Measurements from ENCODE around the gene MEGF11. TPM values are rescaled to one million over a fixed set of nuclear protein-coding genes. Genes with fewer than 3 reads are reported as not detected.

The MEGF11 gene
- total RNA-seq, 1 experiment from 2014 or later = 2.3 TPM

GRCh38 chr15:65963911-65964482, 289.6 kb downstream of the MEGF11 start:
- POLR2A ChIA-PET = no interaction called here
- Histone ChIP-seq H3K79me2 (ENCODE audit: insufficient read depth, low read length) (no peaks in the 10 kb centered on the region), H4K20me1 (ENCODE audit: insufficient read depth) (no peaks in the 10 kb centered on the region), H3K36me3 (ENCODE audit: control insufficient read depth in 1 of 2, insufficient read depth in 2 of 2, low read length in 2 of 2) (no peaks in the 10 kb centered on the region), H3K9ac (ENCODE audit: low read length) (no peak overlapping the region), H3K9me2 (ENCODE audit: insufficient read depth) (no peaks in the 10 kb centered on the region), H3K9me3 (ENCODE audit: control insufficient read depth in 1 of 2, insufficient read depth in 1 of 2, low read depth in 1 of 2, low read length in 2 of 2) (no peaks in the 10 kb centered on the region), H2AFZ (ENCODE audit: low read depth, low read length, poor library complexity, severe bottlenecking) (no peak overlapping the region), H3K4me3 (replicated peaks in 1 of 2; ENCODE audit: low read depth in 1 of 2, low read length in 2 of 2) (no peak overlapping the region), H3K27me3 (ENCODE audit: insufficient read depth, low read length) (peaks cover 13% of the 10 kb centered on the region), H3K27ac (ENCODE audit: low read depth, low read length) (no peak overlapping the region), H3K4me1 (ENCODE audit: control insufficient read depth in 1 of 2, insufficient read depth in 2 of 2, low read length in 2 of 2) (no peaks in the 10 kb centered on the region), H3K4me2 (ENCODE audit: low read length) (no peak overlapping the region)
- RAD21 ChIA-PET (ENCODE audit: low non-redundant PET in 1 of 2, low total read pairs in 2 of 2, uncharacterized antibody in 2 of 2, unreplicated experiment in 2 of 2) = no interaction called here
- CTCF ChIA-PET = no interaction called here
- DNase-seq (ENCODE audit: low read depth, low spot score) (no peak), ATAC-seq (no peak)
- no TSS peak for BruUV-seq (replicated peaks)
- intact Hi-C loops (cut with micrococcal nuclease) = no loop called here
- no peak for TF ChIP-seq YY1 (IDR thresholded peaks at IDR 0.05; ENCODE audit: extremely low read depth, insufficient replicate concordance, low read depth, low read length)

- Histone ChIP-seq H3K79me2 (ENCODE audit: insufficient read depth, low read length) (no peaks in the 10 kb centered on the region), H3K9me3 (ENCODE audit: control insufficient read depth in 1 of 2, insufficient read depth in 1 of 2, low read depth in 1 of 2, low read length in 2 of 2) (no peaks in the 10 kb centered on the region), H3K27ac (ENCODE audit: low read depth, low read length) (no peak overlapping the region), H3K4me3 (replicated peaks in 1 of 2; ENCODE audit: low read depth in 1 of 2, low read length in 2 of 2) (no peak overlapping the region), H3K36me3 (ENCODE audit: control insufficient read depth in 1 of 2, insufficient read depth in 2 of 2, low read length in 2 of 2) (no peaks in the 10 kb centered on the region), H3K9me2 (ENCODE audit: insufficient read depth) (no peaks in the 10 kb centered on the region), H3K27me3 (ENCODE audit: insufficient read depth, low read length) (peaks cover 17% of the 10 kb centered on the region), H3K9ac (ENCODE audit: low read length) (no peak overlapping the region), H3K4me2 (ENCODE audit: low read length) (no peak overlapping the region), H4K20me1 (ENCODE audit: insufficient read depth) (no peaks in the 10 kb centered on the region), H2AFZ (ENCODE audit: low read depth, low read length, poor library complexity, severe bottlenecking) (no peak overlapping the region), H3K4me1 (ENCODE audit: control insufficient read depth in 1 of 2, insufficient read depth in 2 of 2, low read length in 2 of 2) (no peaks in the 10 kb centered on the region)
- ATAC-seq (no peak), DNase-seq (ENCODE audit: low read depth, low spot score) (no peak)
- no TSS peak for BruUV-seq (replicated peaks)
- TF ChIP-seq SP1 (IDR thresholded peaks at IDR 0.05; ENCODE audit: low read depth) (no peak), POLR2A (IDR thresholded peaks at IDR 0.05; ENCODE audit: borderline replicate concordance, extremely low read depth, insufficient read depth, insufficient read length) (no peak), ZNF274 (IDR thresholded peaks at IDR 0.05; ENCODE audit: low read depth, low read length) (no peak)
- POLR2A ChIA-PET = no interaction called here
- intact Hi-C loops (cut with micrococcal nuclease) = no loop called here
- RAD21 ChIA-PET (ENCODE audit: low non-redundant PET in 1 of 2, low total read pairs in 2 of 2, uncharacterized antibody in 2 of 2, unreplicated experiment in 2 of 2) = no interaction called here
- CTCF ChIA-PET = no interaction called here
These were observed 290.2 kb downstream of the MEGF11 start for GRCh38 chr15:65963358-65963757.
